GM06990 (cell line): ENCODE results near the gene NRARP.
A peak's percentile ranks its signal among the peaks of the same experiment; 100 is the strongest.

Experiments used
- DNase-seq: peaks from one replicate; pipeline ENCODE4 v3.0.0-alpha.2; 2011; ENCODE audit not compliant: insufficient read length; ENCODE audit errors: extremely low read depth
- H3K27me3 ChIP-seq: replicated peaks from 2 replicates; pipeline ENCODE4 v1.6.0; 2011; ENCODE audit warnings: low read length; ENCODE audit not compliant: control insufficient read depth, insufficient read depth
- H3K36me3 ChIP-seq: 2 replicates; pipeline ENCODE4 v1.5.1; 2011; ENCODE audit warnings: low read length; ENCODE audit not compliant: control insufficient read depth, insufficient read depth
- H3K4me3 ChIP-seq: replicated peaks from 2 replicates; pipeline ENCODE4 v1.5.1; 2011; ENCODE audit warnings: low read depth, mild to moderate bottlenecking, control low read depth, low read length
- TF ChIP-seq, protein P1 (sequence below): IDR thresholded peaks from 2 replicates; pipeline ENCODE4 v1.5.1; 2011; ENCODE audit warnings: low read length, control low read depth, mild to moderate bottlenecking, inconsistent platforms; ENCODE audit not compliant: insufficient read depth, poor library complexity, severe bottlenecking

NRARP gene

DNA sequence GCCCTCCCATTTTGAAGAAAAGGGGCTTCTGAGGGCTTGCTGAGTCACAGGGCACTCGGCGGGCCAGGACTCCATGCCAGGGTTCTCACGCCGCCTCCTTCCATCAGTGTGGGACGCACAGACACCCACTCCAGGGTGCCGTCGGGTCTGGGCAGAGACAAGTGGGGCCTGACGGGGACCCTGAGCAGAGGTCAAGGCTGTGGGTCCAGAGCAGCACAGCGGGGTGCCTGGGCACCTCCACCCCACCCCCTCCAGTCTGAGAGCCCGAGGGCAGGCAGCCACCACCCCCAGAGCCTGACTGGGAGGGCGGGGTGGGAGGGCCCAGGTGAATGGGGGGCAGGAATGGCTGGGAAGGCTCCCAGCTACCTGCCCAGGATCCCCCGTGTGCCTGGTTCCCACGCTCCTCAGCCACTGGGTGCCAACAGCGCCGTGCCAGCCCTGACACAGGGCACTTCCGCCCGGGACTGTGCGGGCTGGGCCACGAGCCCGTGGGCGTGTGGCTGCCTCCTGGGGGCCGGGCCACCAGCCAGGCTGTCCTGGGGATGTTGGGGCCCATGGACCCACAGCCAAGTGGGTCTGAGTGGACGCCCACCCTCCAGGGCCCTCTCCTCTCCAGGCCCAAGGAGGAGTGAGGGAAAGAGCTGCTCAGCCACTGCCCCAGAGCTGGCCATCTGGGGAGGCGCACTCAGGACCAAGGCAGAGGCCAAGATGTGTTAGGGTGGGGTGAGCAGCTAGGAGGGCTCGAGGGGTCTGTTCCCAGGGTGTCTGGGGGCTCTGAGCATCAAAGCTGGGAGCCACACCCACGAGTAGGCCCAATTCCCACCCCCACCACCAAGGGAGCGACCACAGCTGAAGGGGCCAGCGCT lies 10.1 kb upstream of the NRARP start:
- no peak for DNase-seq
- Histone ChIP-seq H3K36me3 (no peaks in the 10 kb centered on the region), H3K4me3 (no peak overlapping the region), H3K27me3 (no peaks in the 10 kb centered on the region)
- TF ChIP-seq, protein P1, sequence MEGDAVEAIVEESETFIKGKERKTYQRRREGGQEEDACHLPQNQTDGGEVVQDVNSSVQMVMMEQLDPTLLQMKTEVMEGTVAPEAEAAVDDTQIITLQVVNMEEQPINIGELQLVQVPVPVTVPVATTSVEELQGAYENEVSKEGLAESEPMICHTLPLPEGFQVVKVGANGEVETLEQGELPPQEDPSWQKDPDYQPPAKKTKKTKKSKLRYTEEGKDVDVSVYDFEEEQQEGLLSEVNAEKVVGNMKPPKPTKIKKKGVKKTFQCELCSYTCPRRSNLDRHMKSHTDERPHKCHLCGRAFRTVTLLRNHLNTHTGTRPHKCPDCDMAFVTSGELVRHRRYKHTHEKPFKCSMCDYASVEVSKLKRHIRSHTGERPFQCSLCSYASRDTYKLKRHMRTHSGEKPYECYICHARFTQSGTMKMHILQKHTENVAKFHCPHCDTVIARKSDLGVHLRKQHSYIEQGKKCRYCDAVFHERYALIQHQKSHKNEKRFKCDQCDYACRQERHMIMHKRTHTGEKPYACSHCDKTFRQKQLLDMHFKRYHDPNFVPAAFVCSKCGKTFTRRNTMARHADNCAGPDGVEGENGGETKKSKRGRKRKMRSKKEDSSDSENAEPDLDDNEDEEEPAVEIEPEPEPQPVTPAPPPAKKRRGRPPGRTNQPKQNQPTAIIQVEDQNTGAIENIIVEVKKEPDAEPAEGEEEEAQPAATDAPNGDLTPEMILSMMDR, result no peak

DNA sequence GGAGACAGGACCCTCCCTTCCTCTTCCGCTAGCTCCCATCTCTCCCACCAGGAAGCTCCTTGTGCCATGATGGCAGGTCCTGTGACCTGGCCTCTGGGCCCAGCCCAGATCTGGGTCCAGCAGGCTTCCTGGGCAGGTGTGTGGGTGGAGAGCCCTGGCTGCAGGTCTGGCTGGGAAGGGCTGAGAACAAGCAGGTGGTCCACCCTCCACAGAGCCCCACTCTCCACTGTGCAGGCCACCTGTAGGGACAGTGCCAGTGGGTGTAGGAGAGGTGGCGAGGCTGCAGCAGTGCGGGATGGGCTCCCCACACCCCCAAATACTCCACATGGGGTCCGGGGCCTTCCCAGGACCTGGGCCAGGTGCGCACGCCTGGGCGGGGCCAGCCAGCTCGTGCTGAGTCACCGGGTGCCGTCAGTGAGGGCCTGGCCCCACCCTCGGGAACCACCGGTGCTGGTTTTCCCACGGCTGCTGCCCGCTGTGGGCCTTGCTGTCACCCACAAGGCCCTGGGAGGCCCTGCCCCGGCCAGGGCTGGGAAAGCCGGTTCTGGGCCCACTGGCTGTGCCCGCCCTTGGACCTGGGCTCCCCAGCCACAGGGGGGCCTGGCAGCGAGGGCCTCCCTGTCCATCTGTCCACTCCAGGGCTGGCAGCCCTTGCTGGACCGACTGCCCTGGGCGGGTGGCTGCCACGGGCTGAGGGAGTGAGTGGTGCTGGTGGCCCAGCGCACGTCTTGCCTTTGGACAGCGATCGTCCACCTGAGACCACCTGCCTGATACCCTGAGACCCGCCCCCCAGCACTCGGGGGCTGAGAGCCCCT lies 9.3 kb upstream of the NRARP start:
- Histone ChIP-seq H3K36me3 (no peaks in the 10 kb centered on the region), H3K27me3 (no peaks in the 10 kb centered on the region; the same call in 1 of the 2 replicates), H3K4me3 (no peak overlapping the region)
- peak; percentile 14 for DNase-seq
- TF ChIP-seq, protein P1, result no peak

DNA sequence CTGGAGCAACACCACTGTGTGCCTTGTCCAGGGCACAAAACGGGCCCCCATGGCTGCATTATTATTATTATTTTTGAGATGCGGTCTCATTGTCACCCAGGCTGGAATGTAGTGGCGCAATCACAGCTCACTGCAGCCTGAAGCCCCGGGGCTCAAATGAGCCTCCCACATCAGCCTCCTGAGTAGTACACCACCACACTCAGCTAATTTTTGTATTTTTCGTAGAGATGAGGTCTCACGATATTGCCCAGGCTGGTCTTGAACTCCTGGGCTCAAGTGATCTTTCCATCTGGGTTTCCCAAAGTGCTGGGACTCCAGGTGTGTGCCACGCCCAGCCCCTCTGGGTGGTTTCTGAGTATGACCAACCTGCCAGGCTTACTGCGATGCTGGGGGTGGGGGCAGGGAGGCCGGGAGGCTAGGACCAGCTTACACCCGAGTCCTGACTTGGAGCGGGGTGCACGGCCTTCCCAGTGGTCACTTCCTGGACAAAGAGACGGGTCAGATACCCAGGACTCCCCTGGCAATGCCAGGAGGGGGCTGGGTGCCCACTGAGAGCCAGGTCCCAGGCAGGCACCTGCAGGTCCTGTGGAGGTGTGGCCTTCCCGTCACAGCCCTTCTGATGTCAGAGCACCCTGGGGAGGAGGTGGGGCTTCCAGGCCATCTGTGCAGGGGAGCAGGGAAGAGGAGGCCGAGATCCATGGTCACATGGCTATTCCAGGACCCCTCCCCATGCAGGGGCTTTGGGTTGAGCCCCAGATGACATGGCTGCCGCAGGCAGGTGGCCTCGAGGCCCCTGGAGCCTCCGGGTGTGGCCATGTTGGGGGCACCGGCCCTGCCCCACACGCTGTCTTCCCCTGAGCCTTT lies 8.3 kb upstream of the NRARP start:
- H3K27me3 ChIP-seq, result no peaks in the 10 kb centered on the region; the same call in 1 of the 2 replicates
- TF ChIP-seq, protein P1, result no peak
- DNase-seq, result peak; percentile 7
- H3K36me3 ChIP-seq, result no peaks in the 10 kb centered on the region
- H3K4me3 ChIP-seq, result no peak overlapping the region

DNA sequence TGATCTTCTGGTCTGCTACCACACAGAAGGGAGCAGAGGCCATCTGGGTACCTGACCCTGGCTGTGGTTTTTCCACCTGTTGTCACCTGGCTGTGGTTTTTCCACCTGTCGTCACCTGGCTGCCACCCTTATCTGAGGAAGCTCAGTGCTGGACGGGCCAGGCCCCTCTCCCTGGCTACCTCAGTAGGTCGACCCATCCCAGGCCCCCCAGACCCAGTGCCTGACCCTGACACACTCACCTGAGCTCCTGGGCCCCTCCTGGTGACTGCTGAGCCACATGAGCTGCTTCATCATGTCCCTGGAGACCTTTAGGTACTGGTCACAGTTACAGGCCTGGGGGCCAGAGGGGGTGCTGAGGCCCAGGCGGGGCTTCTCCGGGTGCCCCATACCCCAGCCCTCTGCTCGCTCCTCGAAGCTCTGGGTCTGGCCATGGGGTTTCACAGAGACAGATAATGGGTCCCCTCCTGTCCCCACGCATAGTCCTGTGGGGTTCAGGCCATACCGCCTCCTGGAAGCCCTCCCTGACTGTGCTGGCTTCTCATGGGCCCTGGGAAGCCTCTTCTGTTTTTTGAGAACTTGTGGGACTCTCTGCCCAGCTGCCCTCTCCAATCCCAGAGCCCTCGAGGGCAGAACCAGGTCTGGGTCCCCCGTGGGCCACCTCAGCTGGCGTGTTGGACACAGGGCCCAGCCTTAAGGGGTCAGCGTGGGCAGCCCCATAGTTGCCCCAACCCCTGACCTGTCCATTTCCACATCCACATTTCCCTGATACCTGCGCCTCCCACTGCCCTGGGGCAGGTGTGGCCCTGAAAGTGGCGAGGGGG lies 7.5 kb upstream of the NRARP start:
- Histone ChIP-seq H3K36me3 (no peaks in the 10 kb centered on the region), H3K4me3 (no peak overlapping the region)
- no peak for DNase-seq

More for the DNA sequence above, 7.5 kb upstream of the NRARP start:
- TF ChIP-seq, protein P1, result no peak
- no peaks in the 10 kb centered on the region; the same call in 1 of the 2 replicates for H3K27me3 ChIP-seq
